ENCODE measurements around the gene ARID5A. TPM values are rescaled to one million over a fixed set of nuclear protein-coding genes. Genes with fewer than 3 reads are reported as not detected.

The ARID5A gene
- total and polyA plus RNA-seq, 2 experiments from 2014 or later = 5.5 to 7.7 TPM

DNA sequence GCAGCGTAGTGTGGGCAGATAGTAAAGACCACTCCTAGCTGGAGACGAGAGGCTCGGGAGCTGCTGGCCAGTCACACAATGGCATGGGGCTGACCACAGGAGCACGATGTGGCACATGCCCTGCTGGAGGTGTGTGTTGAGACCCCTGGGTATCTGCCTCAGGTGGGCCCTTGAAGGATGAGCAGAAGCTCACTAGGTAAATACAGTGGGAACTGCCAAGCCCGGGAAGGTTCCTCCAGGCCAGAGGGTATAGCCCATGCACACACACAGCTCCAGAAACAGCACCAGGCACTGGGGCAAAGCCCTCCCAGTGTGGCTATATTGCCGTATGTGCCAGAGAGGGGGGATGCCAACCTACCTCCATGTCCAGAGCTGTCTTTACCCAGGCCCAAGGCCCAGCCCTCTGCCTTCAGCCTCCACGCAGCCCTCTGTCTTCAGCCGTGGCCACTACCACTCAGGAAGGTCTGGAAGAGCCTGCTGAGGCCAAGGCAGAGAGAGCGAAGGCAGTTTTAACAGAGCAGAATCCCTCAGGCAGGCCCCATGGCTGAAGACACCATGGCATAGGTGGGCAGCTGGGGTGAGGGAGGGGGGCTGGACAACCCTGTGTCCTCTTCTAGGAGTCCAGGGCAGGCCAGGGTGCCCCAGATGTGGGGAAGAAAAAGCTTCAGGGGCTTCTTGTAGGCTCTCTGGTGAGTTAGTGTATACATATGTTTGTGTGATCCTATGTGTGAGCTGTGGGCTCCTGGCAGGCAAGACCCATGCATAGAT, 7.0 kb upstream of the ARID5A start:
- Mint-ChIP-seq H3K36me3 (ENCODE audit: low read depth) (no peaks in the 10 kb centered on the region), H3K4me1 (peaks cover 33% of the 10 kb centered on the region), H3K27me3 (ENCODE audit: insufficient read depth, low read depth, poor library complexity) (peaks cover 23% of the 10 kb centered on the region), H3K27ac (no peak overlapping the region), H3K9me3 (no peaks in the 10 kb centered on the region), H3K4me3 (no peak overlapping the region)
- H3K9me2 ChIP-seq (ENCODE audit: insufficient read depth) = no peaks in the 10 kb centered on the region
- no peaks in the 10 kb centered on the region for H3F3A ChIP-seq (replicated peaks; ENCODE audit: low read depth)
- H3K4me3 ChIP-seq = no peak overlapping the region
- DNase-seq (ENCODE audit: low spot score) = no peak
- H4K20me1 ChIP-seq (replicated peaks; ENCODE audit: insufficient read depth) = no peaks in the 10 kb centered on the region
- H3K4me2 ChIP-seq = no peak overlapping the region
- no peaks in the 10 kb centered on the region for H3K79me2 ChIP-seq (replicated peaks; ENCODE audit: insufficient read depth)
- ATAC-seq = no peak
- H3K27ac ChIP-seq (ENCODE audit: low read depth) = no peak overlapping the region
- peaks cover 32% of the 10 kb centered on the region for H3K27me3 ChIP-seq (ENCODE audit: insufficient read depth)
- TF ChIP-seq POLR2AphosphoS5 (IDR thresholded peaks at IDR 0.05; ENCODE audit: low read depth) (no peak), STAT1 (IDR thresholded peaks at IDR 0.05; ENCODE audit: unreplicated experiment) (no peak), NANOG (IDR thresholded peaks at IDR 0.05; ENCODE audit: borderline replicate concordance) (no peak), ZNF114 (CRISPR knock-in tag; IDR thresholded peaks at IDR 0.05) (no peak), EZH2 (IDR thresholded peaks at IDR 0.05; ENCODE audit: low read depth, unreplicated experiment) (no peak), JUNB (IDR thresholded peaks at IDR 0.05; ENCODE audit: unreplicated experiment) (no peak), CREB1 (CRISPR knock-in tag; IDR thresholded peaks at IDR 0.05; ENCODE audit: low read depth) (no peak), ZNF331 (CRISPR knock-in tag; IDR thresholded peaks at IDR 0.05; ENCODE audit: low read depth) (no peak), EZH2phosphoT487 (IDR thresholded peaks at IDR 0.05; ENCODE audit: unreplicated experiment) (no peak)
- TF ChIP-seq, protein P1, sequence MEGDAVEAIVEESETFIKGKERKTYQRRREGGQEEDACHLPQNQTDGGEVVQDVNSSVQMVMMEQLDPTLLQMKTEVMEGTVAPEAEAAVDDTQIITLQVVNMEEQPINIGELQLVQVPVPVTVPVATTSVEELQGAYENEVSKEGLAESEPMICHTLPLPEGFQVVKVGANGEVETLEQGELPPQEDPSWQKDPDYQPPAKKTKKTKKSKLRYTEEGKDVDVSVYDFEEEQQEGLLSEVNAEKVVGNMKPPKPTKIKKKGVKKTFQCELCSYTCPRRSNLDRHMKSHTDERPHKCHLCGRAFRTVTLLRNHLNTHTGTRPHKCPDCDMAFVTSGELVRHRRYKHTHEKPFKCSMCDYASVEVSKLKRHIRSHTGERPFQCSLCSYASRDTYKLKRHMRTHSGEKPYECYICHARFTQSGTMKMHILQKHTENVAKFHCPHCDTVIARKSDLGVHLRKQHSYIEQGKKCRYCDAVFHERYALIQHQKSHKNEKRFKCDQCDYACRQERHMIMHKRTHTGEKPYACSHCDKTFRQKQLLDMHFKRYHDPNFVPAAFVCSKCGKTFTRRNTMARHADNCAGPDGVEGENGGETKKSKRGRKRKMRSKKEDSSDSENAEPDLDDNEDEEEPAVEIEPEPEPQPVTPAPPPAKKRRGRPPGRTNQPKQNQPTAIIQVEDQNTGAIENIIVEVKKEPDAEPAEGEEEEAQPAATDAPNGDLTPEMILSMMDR (conservative IDR thresholded peaks at IDR 0.05; ENCODE audit: low read depth in 2 of 2) = no peak
- TF ChIP-seq, protein P2, sequence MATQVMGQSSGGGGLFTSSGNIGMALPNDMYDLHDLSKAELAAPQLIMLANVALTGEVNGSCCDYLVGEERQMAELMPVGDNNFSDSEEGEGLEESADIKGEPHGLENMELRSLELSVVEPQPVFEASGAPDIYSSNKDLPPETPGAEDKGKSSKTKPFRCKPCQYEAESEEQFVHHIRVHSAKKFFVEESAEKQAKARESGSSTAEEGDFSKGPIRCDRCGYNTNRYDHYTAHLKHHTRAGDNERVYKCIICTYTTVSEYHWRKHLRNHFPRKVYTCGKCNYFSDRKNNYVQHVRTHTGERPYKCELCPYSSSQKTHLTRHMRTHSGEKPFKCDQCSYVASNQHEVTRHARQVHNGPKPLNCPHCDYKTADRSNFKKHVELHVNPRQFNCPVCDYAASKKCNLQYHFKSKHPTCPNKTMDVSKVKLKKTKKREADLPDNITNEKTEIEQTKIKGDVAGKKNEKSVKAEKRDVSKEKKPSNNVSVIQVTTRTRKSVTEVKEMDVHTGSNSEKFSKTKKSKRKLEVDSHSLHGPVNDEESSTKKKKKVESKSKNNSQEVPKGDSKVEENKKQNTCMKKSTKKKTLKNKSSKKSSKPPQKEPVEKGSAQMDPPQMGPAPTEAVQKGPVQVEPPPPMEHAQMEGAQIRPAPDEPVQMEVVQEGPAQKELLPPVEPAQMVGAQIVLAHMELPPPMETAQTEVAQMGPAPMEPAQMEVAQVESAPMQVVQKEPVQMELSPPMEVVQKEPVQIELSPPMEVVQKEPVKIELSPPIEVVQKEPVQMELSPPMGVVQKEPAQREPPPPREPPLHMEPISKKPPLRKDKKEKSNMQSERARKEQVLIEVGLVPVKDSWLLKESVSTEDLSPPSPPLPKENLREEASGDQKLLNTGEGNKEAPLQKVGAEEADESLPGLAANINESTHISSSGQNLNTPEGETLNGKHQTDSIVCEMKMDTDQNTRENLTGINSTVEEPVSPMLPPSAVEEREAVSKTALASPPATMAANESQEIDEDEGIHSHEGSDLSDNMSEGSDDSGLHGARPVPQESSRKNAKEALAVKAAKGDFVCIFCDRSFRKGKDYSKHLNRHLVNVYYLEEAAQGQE (IDR thresholded peaks at IDR 0.05; ENCODE audit: unreplicated experiment) = no peak
- TF ChIP-seq, protein P3, sequence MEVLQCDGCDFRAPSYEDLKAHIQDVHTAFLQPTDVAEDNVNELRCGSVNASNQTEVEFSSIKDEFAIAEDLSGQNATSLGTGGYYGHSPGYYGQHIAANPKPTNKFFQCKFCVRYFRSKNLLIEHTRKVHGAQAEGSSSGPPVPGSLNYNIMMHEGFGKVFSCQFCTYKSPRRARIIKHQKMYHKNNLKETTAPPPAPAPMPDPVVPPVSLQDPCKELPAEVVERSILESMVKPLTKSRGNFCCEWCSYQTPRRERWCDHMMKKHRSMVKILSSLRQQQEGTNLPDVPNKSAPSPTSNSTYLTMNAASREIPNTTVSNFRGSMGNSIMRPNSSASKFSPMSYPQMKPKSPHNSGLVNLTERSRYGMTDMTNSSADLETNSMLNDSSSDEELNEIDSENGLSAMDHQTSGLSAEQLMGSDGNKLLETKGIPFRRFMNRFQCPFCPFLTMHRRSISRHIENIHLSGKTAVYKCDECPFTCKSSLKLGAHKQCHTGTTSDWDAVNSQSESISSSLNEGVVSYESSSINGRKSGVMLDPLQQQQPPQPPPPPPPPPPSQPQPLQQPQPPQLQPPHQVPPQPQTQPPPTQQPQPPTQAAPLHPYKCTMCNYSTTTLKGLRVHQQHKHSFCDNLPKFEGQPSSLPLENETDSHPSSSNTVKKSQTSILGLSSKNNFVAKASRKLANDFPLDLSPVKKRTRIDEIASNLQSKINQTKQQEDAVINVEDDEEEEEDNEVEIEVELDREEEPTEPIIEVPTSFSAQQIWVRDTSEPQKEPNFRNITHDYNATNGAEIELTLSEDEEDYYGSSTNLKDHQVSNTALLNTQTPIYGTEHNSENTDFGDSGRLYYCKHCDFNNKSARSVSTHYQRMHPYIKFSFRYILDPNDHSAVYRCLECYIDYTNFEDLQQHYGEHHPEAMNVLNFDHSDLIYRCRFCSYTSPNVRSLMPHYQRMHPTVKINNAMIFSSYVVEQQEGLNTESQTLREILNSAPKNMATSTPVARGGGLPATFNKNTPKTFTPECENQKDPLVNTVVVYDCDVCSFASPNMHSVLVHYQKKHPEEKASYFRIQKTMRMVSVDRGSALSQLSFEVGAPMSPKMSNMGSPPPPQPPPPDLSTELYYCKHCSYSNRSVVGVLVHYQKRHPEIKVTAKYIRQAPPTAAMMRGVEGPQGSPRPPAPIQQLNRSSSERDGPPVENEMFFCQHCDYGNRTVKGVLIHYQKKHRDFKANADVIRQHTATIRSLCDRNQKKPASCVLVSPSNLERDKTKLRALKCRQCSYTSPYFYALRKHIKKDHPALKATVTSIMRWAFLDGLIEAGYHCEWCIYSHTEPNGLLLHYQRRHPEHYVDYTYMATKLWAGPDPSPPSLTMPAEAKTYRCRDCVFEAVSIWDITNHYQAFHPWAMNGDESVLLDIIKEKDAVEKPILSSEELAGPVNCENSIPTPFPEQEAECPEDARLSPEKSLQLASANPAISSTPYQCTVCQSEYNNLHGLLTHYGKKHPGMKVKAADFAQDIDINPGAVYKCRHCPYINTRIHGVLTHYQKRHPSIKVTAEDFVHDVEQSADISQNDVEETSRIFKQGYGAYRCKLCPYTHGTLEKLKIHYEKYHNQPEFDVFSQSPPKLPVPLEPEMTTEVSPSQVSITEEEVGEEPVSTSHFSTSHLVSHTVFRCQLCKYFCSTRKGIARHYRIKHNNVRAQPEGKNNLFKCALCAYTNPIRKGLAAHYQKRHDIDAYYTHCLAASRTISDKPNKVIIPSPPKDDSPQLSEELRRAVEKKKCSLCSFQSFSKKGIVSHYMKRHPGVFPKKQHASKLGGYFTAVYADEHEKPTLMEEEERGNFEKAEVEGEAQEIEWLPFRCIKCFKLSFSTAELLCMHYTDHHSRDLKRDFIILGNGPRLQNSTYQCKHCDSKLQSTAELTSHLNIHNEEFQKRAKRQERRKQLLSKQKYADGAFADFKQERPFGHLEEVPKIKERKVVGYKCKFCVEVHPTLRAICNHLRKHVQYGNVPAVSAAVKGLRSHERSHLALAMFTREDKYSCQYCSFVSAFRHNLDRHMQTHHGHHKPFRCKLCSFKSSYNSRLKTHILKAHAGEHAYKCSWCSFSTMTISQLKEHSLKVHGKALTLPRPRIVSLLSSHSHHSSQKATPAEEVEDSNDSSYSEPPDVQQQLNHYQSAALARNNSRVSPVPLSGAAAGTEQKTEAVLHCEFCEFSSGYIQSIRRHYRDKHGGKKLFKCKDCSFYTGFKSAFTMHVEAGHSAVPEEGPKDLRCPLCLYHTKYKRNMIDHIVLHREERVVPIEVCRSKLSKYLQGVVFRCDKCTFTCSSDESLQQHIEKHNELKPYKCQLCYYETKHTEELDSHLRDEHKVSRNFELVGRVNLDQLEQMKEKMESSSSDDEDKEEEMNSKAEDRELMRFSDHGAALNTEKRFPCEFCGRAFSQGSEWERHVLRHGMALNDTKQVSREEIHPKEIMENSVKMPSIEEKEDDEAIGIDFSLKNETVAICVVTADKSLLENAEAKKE (CRISPR knock-in tag; IDR thresholded peaks at IDR 0.05) = no peak
- TF ChIP-seq, protein P4, sequence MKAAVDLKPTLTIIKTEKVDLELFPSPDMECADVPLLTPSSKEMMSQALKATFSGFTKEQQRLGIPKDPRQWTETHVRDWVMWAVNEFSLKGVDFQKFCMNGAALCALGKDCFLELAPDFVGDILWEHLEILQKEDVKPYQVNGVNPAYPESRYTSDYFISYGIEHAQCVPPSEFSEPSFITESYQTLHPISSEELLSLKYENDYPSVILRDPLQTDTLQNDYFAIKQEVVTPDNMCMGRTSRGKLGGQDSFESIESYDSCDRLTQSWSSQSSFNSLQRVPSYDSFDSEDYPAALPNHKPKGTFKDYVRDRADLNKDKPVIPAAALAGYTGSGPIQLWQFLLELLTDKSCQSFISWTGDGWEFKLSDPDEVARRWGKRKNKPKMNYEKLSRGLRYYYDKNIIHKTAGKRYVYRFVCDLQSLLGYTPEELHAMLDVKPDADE (IDR thresholded peaks at IDR 0.05) = no peak
- H2AFZ ChIP-seq = no peak overlapping the region
- no peaks in the 10 kb centered on the region for H3K36me3 ChIP-seq (ENCODE audit: insufficient read depth)
- peaks cover 33% of the 10 kb centered on the region for H3K4me1 ChIP-seq (ENCODE audit: insufficient read depth)
